Body of pancreas (tissue), 4 donors: ENCODE results near the gene FAM78A.

Experiments used
- CTCF ChIP-seq, 7 experiments: fragments of 450-650 bp in 4 of 7; fragments of 200-600 bp in 3 of 7; sonication (generic) in 3 of 7; IDR thresholded peaks; one replicate each; pipeline ENCODE4 v1.5.1; 2016 to 2019; ENCODE audit warnings: antibody characterized with exemption in 7 of 7
- POLR2A ChIP-seq, 3 donors: fragments of 450-650 bp; IDR thresholded peaks; one replicate each; pipeline ENCODE4 v1.6.1; 2016; ENCODE audit warnings: antibody characterized with exemption in 3 of 3, mild to moderate bottlenecking in 2 of 3

DNA sequence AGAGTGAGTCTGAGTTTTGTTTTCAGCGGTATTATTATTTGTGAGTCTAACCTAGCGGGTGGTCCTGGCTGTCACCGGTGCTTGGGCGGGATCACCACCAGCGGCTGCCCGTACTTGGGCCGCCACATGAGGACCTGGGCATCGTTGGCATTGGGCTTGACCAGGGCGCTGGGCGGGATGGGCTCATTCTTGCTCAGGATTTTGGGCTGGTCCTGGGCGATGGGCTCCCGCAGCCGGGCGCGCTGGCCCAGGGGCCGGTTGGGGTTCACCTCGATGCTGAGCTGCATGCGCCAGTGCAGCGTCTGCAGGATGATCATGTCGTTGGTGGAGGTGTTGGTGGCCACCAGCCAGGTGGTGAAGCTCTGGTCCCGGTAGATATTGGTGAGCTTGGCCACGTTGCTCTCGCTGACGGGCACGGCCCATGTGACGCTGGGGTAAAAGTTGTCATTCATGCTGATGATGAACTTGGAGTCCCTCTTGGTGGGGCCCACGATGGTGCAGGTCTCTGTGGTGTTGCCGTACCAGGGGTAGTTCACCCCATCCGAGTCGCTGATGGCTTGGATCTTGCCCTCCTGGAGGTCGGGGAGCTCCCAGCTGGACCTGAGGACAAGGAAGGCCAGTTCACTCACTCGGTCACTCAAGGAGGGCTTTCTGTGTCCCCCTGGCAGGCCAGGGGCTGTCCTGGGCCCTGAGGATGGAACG is 15.4 kb downstream of the FAM78A start:
- TF ChIP-seq CTCF (IDR thresholded peaks at IDR 0.05), result no peak
- TF ChIP-seq POLR2A (IDR thresholded peaks at IDR 0.05), result no peak
